Measurements from ENCODE around the gene LMOD3.

LMOD3 gene

GRCh38 chr3:69122403-69122802 lies at the start of gene LMOD3:
LMOD3 (minus strand) TSS chr3:69122595; CDS start chr3:69122386, 209 bp downstream.
- no peak for DNase-seq (ENCODE audit: low spot score)

DNA sequence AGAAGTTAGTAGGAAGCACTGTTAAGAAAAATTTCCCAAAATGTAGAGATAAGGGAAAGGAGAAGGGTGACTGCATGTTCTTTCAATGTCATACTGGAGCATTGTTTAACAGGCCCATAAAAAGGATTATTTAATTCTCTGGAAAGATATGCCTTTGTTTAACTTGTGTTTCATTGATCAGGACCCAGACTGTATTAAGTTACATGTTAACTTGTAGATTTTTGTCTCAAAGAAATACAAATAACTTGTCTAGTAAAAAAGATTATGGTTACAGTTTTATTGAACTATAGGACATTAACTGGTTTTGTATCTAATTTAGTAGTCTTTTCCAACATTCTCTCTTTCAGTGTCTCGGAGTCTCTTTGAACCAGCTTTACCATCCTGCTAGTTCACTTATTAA lies 49.7 kb upstream of the LMOD3 start:
- DNase-seq (ENCODE audit: low spot score) = no peak

DNA sequence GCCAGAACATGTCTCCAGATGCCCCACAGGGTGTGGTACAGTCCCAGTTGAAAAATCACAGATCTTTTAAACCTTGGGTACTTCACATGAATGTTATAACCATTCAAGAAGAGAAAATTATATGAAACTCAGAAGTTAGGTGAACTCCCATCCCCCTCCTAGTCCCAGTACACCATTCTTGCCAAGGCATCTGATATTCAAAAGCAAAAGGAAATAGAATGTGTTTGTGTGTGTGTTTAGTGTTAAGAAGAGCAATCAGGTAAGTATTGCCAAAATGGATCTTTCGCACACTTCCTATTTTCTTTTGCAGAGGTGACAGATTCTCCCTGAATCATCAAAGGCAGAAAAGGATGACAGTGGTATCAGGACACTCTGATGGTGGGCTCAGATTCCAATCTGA lies 44.1 kb upstream of the LMOD3 start:
- DNase-seq (ENCODE audit: low spot score) = no peak

GRCh38 chr3:69165744-69166143 lies 43.3 kb upstream of the LMOD3 start:
- DNase-seq (ENCODE audit: low spot score) = no peak

- no peak for DNase-seq (ENCODE audit: low spot score)
These were observed 41.9 kb upstream of the LMOD3 start for GRCh38 chr3:69164296-69164695.

- DNase-seq (ENCODE audit: low spot score) = no peak
These were observed 40.0 kb upstream of the LMOD3 start for GRCh38 chr3:69162308-69162980.

DNA sequence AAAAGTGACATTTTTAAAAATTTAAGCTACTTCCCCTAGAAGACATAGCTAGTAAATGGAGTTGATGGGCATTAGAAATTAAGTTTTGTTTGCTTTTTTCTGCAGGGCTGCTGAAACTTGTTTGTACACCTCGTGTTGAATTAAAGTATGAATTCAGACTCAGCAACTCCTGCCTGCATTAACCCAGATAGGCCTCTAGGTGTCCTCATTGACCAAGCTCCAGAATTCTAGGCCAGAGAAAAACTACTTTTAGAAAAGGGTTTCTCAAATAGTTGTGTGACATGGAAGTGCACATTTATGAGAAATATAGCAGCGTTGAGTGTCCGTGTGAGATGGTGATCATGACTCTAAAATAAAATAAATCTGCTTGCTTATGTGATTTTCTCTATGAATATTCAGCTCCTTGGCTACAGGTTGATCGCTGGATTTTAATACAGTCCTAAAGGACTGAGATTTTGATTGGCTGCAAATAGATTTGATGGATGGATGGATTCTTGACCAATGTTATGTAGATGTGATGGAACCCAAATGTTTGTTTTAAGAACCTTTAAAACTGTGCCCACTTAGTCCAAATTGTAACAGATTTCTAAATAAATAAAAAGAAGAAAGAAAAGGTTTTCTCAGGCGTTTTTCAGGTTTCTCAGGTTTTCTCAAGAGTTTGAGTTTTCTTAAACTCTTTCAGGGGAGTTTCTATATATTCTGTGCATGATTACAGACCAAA lies 39.4 kb upstream of the LMOD3 start:
- DNase-seq (ENCODE audit: low spot score) = peak; percentile 68

- DNase-seq (ENCODE audit: low spot score) = no peak
These were observed 38.1 kb upstream of the LMOD3 start for GRCh38 chr3:69160525-69160924.

GRCh38 chr3:69160107-69160506 lies 37.7 kb upstream of the LMOD3 start:
- DNase-seq (ENCODE audit: low spot score) = no peak

GRCh38 chr3:69149586-69149985 lies 27.2 kb upstream of the LMOD3 start:
- no peak for DNase-seq (ENCODE audit: low spot score)

DNA sequence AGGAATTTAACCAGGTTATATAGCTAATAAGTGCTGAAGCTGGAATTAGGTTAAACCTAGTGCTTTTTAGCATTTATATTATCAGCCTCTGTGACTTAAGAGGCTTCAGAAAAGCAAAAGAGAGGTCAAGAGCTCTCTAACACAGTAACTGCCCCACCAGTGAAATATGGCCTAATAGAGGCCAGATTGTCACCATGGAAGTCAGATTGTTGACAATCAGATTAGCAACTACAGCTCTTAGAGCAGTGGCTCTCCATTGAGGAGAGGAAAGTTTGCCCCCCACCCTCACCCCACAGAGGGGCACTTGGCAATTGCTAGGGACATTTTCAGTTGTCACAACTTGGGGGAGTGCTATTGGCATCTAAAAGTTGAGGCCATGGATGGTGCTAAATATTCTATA lies 23.3 kb upstream of the LMOD3 start:
- DNase-seq (ENCODE audit: low spot score) = no peak

DNA sequence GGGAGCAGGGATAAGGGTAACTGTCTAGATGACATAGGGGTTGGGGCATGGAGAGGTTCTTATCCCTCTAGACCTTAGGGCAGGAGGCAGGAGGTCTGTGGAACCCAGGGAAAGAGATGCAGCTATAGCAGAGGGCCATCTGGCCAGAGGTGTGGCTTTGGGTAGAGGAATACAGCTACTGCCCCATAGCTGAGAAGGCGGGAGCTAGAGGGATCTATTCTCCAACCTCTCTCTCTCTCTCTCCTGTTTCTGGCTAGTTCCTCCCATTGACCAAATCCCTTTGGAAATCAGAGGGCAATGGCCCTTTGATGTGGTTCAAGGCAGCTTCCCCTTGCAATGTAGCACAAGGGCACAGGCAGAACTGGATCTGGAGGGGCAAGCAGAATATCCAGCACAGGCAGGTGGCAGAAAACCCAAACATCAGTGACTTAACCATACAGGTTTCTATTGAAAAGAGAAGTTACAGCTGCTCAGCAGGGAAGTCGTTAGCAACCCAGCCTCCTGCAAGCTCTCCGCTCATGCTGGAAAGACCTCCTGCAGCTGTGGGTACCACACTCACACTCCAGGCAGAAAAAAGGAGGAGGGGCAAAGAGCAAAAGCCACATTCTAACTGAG lies 22.3 kb upstream of the LMOD3 start:
- DNase-seq (ENCODE audit: low spot score) = no peak

DNA sequence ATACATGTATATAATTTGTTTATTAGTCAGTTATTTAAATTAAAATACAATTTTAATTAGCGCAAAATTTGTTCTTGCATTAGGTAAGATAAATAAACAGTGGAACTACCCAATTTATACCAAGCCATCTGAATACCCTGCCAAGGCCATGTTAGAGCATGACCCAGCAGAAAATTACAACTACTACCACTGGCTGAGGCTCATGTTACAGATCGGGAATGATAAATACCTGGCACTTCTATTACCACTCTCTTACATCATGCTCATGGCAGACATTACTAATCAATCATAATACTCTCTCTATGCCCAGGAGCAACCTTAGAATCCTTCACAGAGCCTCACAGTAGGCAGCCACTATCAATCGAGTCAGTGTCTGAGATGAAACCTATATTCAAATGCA lies 21.2 kb upstream of the LMOD3 start:
- DNase-seq (ENCODE audit: low spot score) = no peak

- DNase-seq (ENCODE audit: low spot score) = no peak
These were observed 20.5 kb upstream of the LMOD3 start for GRCh38 chr3:69142797-69143454.

DNA sequence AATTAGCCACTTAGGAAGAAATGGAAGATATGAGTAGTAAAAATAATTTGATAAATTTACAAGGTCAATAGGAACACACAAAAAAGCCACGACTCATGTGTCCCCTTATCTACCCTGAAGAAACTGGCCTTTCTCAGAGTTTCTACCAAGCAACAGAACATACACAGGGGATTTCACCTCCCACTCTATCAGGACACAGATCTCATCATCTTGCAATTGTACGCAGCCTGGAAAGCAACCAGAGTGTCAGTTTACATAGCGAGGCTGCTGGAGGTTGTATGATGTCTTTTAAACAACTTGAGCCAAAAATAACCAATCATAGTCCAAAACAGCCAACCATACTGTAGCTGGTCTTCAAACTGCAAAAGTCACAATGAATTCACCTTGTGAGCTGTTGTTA lies 19.7 kb upstream of the LMOD3 start:
- DNase-seq (ENCODE audit: low spot score) = no peak

DNA sequence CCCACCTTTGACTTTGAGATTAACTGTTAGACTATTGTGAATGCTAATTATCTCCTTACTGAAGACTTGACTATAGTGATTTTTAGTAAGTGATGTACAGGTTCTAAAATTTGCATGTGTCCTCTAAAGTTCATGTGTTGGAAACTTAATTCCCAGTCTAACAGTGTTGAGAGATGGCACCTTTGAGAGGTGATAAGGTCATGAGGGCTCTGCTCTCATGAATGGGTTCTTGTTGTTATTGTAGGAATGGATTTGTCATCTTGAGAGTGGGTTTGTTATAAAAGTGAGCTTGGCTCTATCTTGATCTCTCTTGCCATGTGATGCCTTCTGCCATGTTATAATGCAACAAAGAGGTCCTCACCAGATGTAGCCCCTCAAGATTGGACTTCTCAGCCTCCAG lies 18.9 kb upstream of the LMOD3 start:
- no peak for DNase-seq (ENCODE audit: low spot score)

GRCh38 chr3:69137412-69137811 lies 15.0 kb upstream of the LMOD3 start:
- no peak for DNase-seq (ENCODE audit: low spot score)

DNA sequence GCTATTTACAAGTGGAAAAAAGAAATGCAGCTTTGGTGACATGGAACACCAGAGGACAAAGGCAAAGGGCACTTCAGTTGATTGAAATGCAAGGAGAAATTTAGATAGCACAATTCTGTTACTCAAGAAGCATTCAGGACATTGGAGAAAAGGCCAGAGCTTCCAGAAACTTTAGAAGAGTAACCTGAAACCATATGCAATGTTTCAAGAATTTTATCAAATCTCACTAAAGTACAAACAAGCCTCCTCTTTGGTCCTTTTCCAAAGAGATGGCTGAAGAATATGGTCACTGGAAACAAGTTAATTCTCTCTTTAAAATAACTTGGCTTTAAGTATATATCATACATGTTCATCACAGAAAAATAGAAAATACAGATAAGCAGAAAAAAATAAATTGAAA lies 14.6 kb upstream of the LMOD3 start:
- DNase-seq (ENCODE audit: low spot score) = no peak

- no peak for DNase-seq (ENCODE audit: low spot score)
These were observed 8.3 kb upstream of the LMOD3 start for GRCh38 chr3:69130689-69131088.

- no peak for DNase-seq (ENCODE audit: low spot score)
These were observed 7.1 kb upstream of the LMOD3 start for GRCh38 chr3:69129531-69129930.

GRCh38 chr3:69128509-69128908 lies 6.1 kb upstream of the LMOD3 start:
- DNase-seq (ENCODE audit: low spot score) = no peak

DNA sequence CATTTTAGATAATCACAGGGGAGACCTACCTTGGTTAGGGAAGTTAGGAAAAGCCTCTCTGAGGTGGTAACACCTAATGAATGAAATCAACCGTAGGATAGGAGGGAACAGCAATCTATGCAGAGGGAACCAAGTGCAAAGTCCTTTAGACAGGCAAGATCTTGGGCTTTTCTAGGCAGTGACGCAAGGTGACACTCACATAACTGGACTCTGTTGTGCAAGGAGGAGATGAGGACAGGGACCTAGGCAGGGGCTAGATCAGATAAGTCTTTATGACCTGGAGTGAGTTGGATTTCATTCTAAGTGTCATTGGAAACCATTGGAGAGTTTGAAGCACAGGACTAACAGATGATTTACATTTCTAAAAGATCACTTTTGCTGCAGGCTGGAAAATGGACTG lies 4.6 kb upstream of the LMOD3 start:
- DNase-seq (ENCODE audit: low spot score) = no peak

DNA sequence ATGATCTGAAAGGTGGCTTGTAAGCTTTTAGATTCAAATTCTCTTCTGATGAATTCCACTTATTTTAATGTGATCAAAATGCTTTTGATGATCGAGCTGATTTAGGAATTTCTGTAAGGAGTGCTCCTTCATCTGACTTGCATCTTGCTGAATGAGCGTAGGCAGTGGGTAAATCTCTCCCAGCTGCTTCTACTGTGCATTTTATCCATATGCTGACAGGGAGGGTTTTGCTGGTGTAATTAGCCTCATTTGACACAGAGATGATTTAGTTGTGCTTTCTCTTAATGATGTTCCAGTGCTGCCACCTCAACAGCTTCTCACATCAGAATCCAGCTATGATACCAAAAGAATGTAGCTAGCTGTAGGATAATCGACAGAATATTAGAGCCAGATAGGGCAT lies 3.8 kb upstream of the LMOD3 start:
- DNase-seq (ENCODE audit: low spot score) = no peak

All from kidney capillary endothelial cell (primary cell).